OCI-LY1 (cell line): ENCODE measurements around the gene WWOX.

Experiments used
- H2AFZ ChIP-seq: fragments of 200-600 bp; sonication (generic), shearing (Covaris generic); 2 replicates; pipeline ENCODE4 v1.6.0; 2014; ENCODE audit warnings: antibody characterized with exemption, mild to moderate bottlenecking, low read length
- H3F3A ChIP-seq: fragments of 200-600 bp; sonication (generic), shearing (Covaris generic); 2 replicates; pipeline ENCODE4 v1.6.0; 2014; ENCODE audit warnings: mild to moderate bottlenecking, antibody characterized with exemption, low read length, moderate library complexity; ENCODE audit not compliant: insufficient read depth
- H3K27ac ChIP-seq: fragments of 200-600 bp; sonication (generic); 2 replicates; pipeline ENCODE4 v1.5.1; 2014; ENCODE audit warnings: low read length, mixed run types, mild to moderate bottlenecking, low read depth; ENCODE audit not compliant: poor library complexity, severe bottlenecking
- H3K27me3 ChIP-seq: fragments of 200-600 bp; sonication (generic); 2 replicates; pipeline ENCODE4 v1.6.0; 2014; ENCODE audit warnings: antibody characterized with exemption, mild to moderate bottlenecking, low read length, moderate library complexity; ENCODE audit not compliant: insufficient read depth
- H3K36me3 ChIP-seq: fragments of 200-600 bp; sonication (generic); 2 replicates; pipeline ENCODE4 v1.6.1; 2014; ENCODE audit warnings: mild to moderate bottlenecking, antibody characterized with exemption, low read length, moderate library complexity, mixed read lengths; ENCODE audit not compliant: insufficient read depth
- H3K4me1 ChIP-seq: fragments of 200-600 bp; sonication (generic); 2 replicates; pipeline ENCODE4 v1.5.1; 2014; ENCODE audit warnings: mild to moderate bottlenecking, low read length, moderate library complexity; ENCODE audit not compliant: insufficient read depth, severe bottlenecking
- H3K4me2 ChIP-seq: fragments of 200-600 bp; sonication (generic), shearing (Covaris generic); 2 replicates; pipeline ENCODE4 v1.6.1; 2014; ENCODE audit warnings: low read length
- H3K4me3 ChIP-seq: fragments of 200-600 bp; sonication (generic); 2 replicates; pipeline ENCODE4 v1.5.1; 2014; ENCODE audit warnings: low read length, low read depth, mild to moderate bottlenecking, mixed read lengths; ENCODE audit not compliant: poor library complexity, severe bottlenecking
- H3K79me2 ChIP-seq: fragments of 200-600 bp; shearing (Covaris generic); 2 replicates; pipeline ENCODE4 v1.6.1; 2016; ENCODE audit warnings: mixed run types, low read length, mixed read lengths; ENCODE audit not compliant: insufficient read depth
- H3K9ac ChIP-seq: fragments of 200-600 bp; sonication (generic), shearing (Covaris generic); 2 replicates; pipeline ENCODE4 v1.6.1; 2014; ENCODE audit warnings: mild to moderate bottlenecking, low read length, mixed read lengths
- H3K9me2 ChIP-seq: fragments of 200-600 bp; sonication (generic), shearing (Covaris generic); 2 replicates; pipeline ENCODE4 v1.6.1; 2014; ENCODE audit warnings: low read depth, mild to moderate bottlenecking, low read length, mixed read lengths
- H3K9me3 ChIP-seq: fragments of 200-600 bp; shearing (Covaris generic); 2 replicates; pipeline ENCODE4 v1.6.1; 2014; ENCODE audit warnings: low read length, mixed read lengths
- H4K20me1 ChIP-seq: fragments of 200-600 bp; sonication (generic), shearing (Covaris generic); 2 replicates; pipeline ENCODE4 v1.6.0; 2016; ENCODE audit warnings: mild to moderate bottlenecking, low read length; ENCODE audit not compliant: insufficient read depth
- CTCF ChIP-seq: fragments of 200-600 bp; sonication (generic), shearing (Covaris generic); IDR thresholded peaks from 2 replicates; pipeline ENCODE4 v1.5.1; 2017; ENCODE audit warnings: mild to moderate bottlenecking, antibody characterized with exemption, low read length, moderate library complexity, mixed read lengths
- EZH2 ChIP-seq: fragments of 200-600 bp; sonication (generic), shearing (Covaris generic); IDR thresholded peaks from 2 replicates; pipeline ENCODE4 v1.8.0; 2017; ENCODE audit warnings: borderline replicate concordance, mixed run types, mild to moderate bottlenecking, antibody characterized with exemption, low read length, moderate library complexity, mixed read lengths

Gene WWOX

GRCh38 chr16:79139799-79140198 is 1040.3 kb downstream of the WWOX start:
- Histone ChIP-seq H3K4me3 (no peak overlapping the region), H4K20me1 (no peaks in the 10 kb centered on the region), H3K27ac (no peak overlapping the region), H3F3A (no peaks in the 10 kb centered on the region), H3K4me1 (no peaks in the 10 kb centered on the region), H3K9me3 (no peaks in the 10 kb centered on the region), H3K9ac (no peak overlapping the region), H3K27me3 (no peaks in the 10 kb centered on the region), H2AFZ (no peak overlapping the region), H3K4me2 (no peak overlapping the region), H3K36me3 (no peaks in the 10 kb centered on the region), H3K79me2 (no peaks in the 10 kb centered on the region), H3K9me2 (no peaks in the 10 kb centered on the region)
- TF ChIP-seq CTCF: no peak
- TF ChIP-seq EZH2: no peak

GRCh38 chr16:79143026-79143425 is 1043.6 kb downstream of the WWOX start:
- no peaks in the 10 kb centered on the region for H3K36me3 ChIP-seq
- no peaks in the 10 kb centered on the region for H3K4me1 ChIP-seq
- no peak overlapping the region for H2AFZ ChIP-seq
- no peaks in the 10 kb centered on the region for H3K9me2 ChIP-seq
- no peaks in the 10 kb centered on the region for H3K27me3 ChIP-seq
- H4K20me1 ChIP-seq: no peaks in the 10 kb centered on the region
- H3K9me3 ChIP-seq: no peaks in the 10 kb centered on the region
- H3K79me2 ChIP-seq: no peaks in the 10 kb centered on the region
- H3F3A ChIP-seq: no peaks in the 10 kb centered on the region
- H3K4me3 ChIP-seq: no peak overlapping the region
- no peak overlapping the region for H3K4me2 ChIP-seq
- no peak for TF ChIP-seq EZH2
- no peak for TF ChIP-seq CTCF
- H3K27ac ChIP-seq: no peak overlapping the region
- H3K9ac ChIP-seq: no peak overlapping the region

GRCh38 chr16:79150151-79150550 is 1050.7 kb downstream of the WWOX start:
- Histone ChIP-seq H3K27ac (no peak overlapping the region), H3K4me1 (no peaks in the 10 kb centered on the region), H2AFZ (no peak overlapping the region), H4K20me1 (no peaks in the 10 kb centered on the region), H3K9me3 (no peaks in the 10 kb centered on the region), H3K4me3 (no peak overlapping the region), H3F3A (no peaks in the 10 kb centered on the region), H3K27me3 (no peaks in the 10 kb centered on the region), H3K4me2 (no peak overlapping the region), H3K79me2 (no peaks in the 10 kb centered on the region), H3K9me2 (no peaks in the 10 kb centered on the region), H3K36me3 (no peaks in the 10 kb centered on the region), H3K9ac (no peak overlapping the region)
- TF ChIP-seq EZH2: no peak
- no peak for TF ChIP-seq CTCF
